HepG2 (cell line): ENCODE measurements around the gene MXD1. TPM values are rescaled to one million over a fixed set of nuclear protein-coding genes. Genes with fewer than 3 reads are reported as not detected.

Experiments used
- CREB1 ChIP-seq, 2 experiments: fragments of 450-650 bp in 1 of 2; IDR thresholded peaks; 2 replicates each; pipeline ENCODE4 v1.6.1; 2016 to 2017; ENCODE audit warnings: control low read depth in 1 of 2, mild to moderate bottlenecking in 1 of 2, missing compliant biosample characterization in 1 of 2, missing genetic modification characterization in 1 of 2
- ELF3 ChIP-seq: IDR thresholded peaks from 2 replicates; pipeline ENCODE4 v1.6.1; 2016; ENCODE audit warnings: missing genetic modification reagents, missing compliant biosample characterization
- FOXP1 ChIP-seq, 2 experiments: fragments of 450-650 bp in 1 of 2; IDR thresholded peaks; 2 replicates each; pipeline ENCODE4 v1.6.1; 2017 to 2018; ENCODE audit warnings: antibody characterized with exemption in 1 of 2
- GATA4 ChIP-seq: sonication (generic); IDR thresholded peaks from 2 replicates; pipeline ENCODE4 v1.6.1; 2016; ENCODE audit warnings: antibody characterized with exemption, low read depth, borderline replicate concordance
- KMT2B ChIP-seq: IDR thresholded peaks from 2 replicates; pipeline ENCODE4 v1.6.1; 2016; ENCODE audit warnings: missing genetic modification reagents, missing compliant biosample characterization
- MED1 ChIP-seq: sonication (generic); formaldehyde crosslinking; IDR thresholded peaks from 2 replicates; pipeline ENCODE4 v1.4.0; 2020; ENCODE audit warnings: missing genetic modification reagents
- MEF2D ChIP-seq: sonication (generic); formaldehyde crosslinking; IDR thresholded peaks from 2 replicates; pipeline ENCODE4 v1.5.1; 2020; ENCODE audit warnings: mild to moderate bottlenecking, missing genetic modification reagents
- MIER3 ChIP-seq: IDR thresholded peaks from 2 replicates; pipeline ENCODE4 v1.6.1; 2016; ENCODE audit warnings: missing compliant biosample characterization, borderline replicate concordance
- RBFOX2 ChIP-seq: fragments of 200-400 bp; formaldehyde crosslinking; IDR thresholded peaks from 2 replicates; pipeline ENCODE4 v1.6.1; 2017; ENCODE audit warnings: low read depth, mild to moderate bottlenecking, low read length
- SMYD3 ChIP-seq: sonication (generic); formaldehyde crosslinking; IDR thresholded peaks from 2 replicates; pipeline ENCODE4 v1.8.1; 2023; ENCODE audit warnings: mild to moderate bottlenecking, missing genetic modification reagents
- SOX5 ChIP-seq: IDR thresholded peaks from 2 replicates; pipeline ENCODE4 v1.6.1; 2016; ENCODE audit warnings: borderline replicate concordance
- TBP ChIP-seq: sonication (generic); formaldehyde crosslinking; IDR thresholded peaks from 2 replicates; pipeline ENCODE4 v1.5.0; 2020; ENCODE audit warnings: missing genetic modification reagents
- ZNF17 ChIP-seq: sonication (generic); formaldehyde crosslinking; IDR thresholded peaks from 2 replicates; pipeline ENCODE4 v1.5.0; 2020; ENCODE audit warnings: mild to moderate bottlenecking, missing genetic modification reagents
- ZNF3 ChIP-seq: IDR thresholded peaks from 2 replicates; pipeline ENCODE4 v1.7.0; 2017; ENCODE audit warnings: inconsistent platforms
- ZNF329 ChIP-seq: sonication (generic); formaldehyde crosslinking; IDR thresholded peaks from 2 replicates; pipeline ENCODE4 v1.9.0; 2021; ENCODE audit warnings: low read depth, mild to moderate bottlenecking, missing genetic modification reagents
- ZNF543 ChIP-seq: sonication (generic); formaldehyde crosslinking; IDR thresholded peaks from 2 replicates; pipeline ENCODE4 v1.4.0; 2020; ENCODE audit warnings: mild to moderate bottlenecking, missing genetic modification reagents
- ZNF781 ChIP-seq: sonication (generic); formaldehyde crosslinking; IDR thresholded peaks from 2 replicates; pipeline ENCODE4 v1.5.1; 2020; ENCODE audit warnings: borderline replicate concordance, mild to moderate bottlenecking, missing genetic modification reagents; ENCODE audit errors: not compliant biosample characterization
- polyA plus RNA-seq, 8 experiments: library from polyadenylated mRNA; depleted of rRNA in 3 of 8; stranded (reverse) in 7 of 8; unstranded in 1 of 8; fragments of >200 nt; fragmentation: Illumina TruSeq in 4 of 8; extraction: Trizol in 4 of 8; gene quantifications; 2 replicates each; pipeline versions ENCODE4 v1.2.1 to v1.2.3, GENCODE V29; 2011 to 2016; ENCODE audit warnings: low read depth in 4 of 8, missing spikeins in 1 of 8, mixed read lengths in 1 of 8; ENCODE audit not compliant: insufficient read depth in 1 of 8
- total RNA-seq, 5 experiments: library from RNA; depleted of rRNA; stranded (reverse); fragments of >200 nt; fragmentation: Illumina TruSeq; extraction: Trizol; gene quantifications; 2 replicates each; pipeline ENCODE4 v1.2.3, GENCODE V29; 2016; ENCODE audit warnings: low read depth in 1 of 5
- TF ChIP-seq, protein P1 (sequence below): sonication (generic); formaldehyde crosslinking; IDR thresholded peaks from 2 replicates; pipeline ENCODE4 v1.4.0; 2020; ENCODE audit warnings: mild to moderate bottlenecking, missing genetic modification reagents, borderline replicate concordance
- TF ChIP-seq, protein P2 (sequence below), 2 experiments: sonication (generic) in 1 of 2; formaldehyde crosslinking in 1 of 2; IDR thresholded peaks; 2 replicates each; pipeline versions ENCODE4 v1.4.0 to v1.6.1; 2018 to 2020; ENCODE audit warnings: missing genetic modification reagents in 2 of 2, borderline replicate concordance in 1 of 2, low read depth in 1 of 2, mild to moderate bottlenecking in 1 of 2, missing biosample characterization in 1 of 2
- TF ChIP-seq, protein P3 (sequence below): sonication (generic); formaldehyde crosslinking; IDR thresholded peaks from 2 replicates; pipeline ENCODE4 v1.8.1; 2023; ENCODE audit warnings: mild to moderate bottlenecking, moderate library complexity, missing genetic modification reagents
- TF ChIP-seq, protein P4 (sequence below): sonication (generic); formaldehyde crosslinking; IDR thresholded peaks from 2 replicates; pipeline ENCODE4 v1.5.0; 2020; ENCODE audit warnings: mild to moderate bottlenecking, missing genetic modification reagents, moderate library complexity

MXD1 gene
- total and polyA plus RNA-seq, 2 of the 13 experiments (the other 11 are each of a cell fraction or from before 2014, with no cell fraction given), result 6.4 to 14.9 TPM

DNA sequence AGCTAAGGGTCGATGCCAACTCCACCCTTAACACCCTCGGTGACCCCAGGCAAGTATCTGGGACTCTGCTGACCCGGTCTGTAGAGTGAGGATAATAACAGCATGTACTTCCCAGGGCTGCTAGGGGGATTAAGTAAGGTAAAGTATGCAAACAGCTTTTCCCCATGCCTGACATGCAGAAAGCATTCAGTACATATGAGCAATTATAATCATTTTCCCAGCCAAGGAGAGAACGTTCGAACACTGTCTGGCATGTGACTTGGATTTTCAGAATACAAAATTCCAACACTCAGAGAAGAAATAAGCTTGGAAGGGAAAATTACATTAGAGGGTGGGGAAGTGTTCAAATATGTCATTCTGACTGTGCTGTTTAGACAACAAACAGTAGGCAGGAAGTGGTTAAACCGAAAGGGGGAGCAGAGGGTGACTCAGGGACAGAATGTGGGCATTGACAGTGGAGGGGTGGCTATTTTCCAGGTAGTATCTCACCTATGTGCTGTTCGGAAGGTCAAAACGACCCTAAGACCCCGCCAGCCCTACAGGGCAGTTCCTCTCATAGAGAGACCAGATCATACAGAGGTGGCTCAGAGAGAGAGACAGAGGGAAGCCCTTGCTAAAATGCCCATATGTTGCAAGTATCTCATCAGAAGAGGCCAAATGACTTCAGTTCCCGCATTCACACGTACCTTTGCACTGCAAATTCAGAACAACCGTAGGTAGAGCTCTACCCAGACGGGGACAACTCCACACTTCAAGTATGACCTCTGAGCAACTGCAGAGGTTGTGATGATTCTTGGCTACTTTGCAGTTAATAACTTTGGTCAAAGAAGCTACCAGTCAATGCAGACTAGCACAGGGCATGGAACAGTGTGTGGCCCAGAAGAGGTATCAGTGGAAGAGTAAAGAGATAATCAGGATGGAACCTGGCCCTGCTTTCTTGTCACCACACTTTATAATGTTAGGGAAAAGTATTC, 31.7 kb downstream of the MXD1 start (continued):
- TF ChIP-seq ELF3 (CRISPR knock-in tag) (peak; percentile 54), MIER3 (peak; percentile 28; the same call in 1 of the 2 replicates), SOX5 (CRISPR knock-in tag) (peak; percentile 24; the same call in 1 of the 2 replicates), MED1 (peak; percentile 49; the same call in 1 of the 2 replicates), ZNF3 (CRISPR knock-in tag) (0 out of 2 replicates have a peak, but pooled peaks have one; percentile 43), RBFOX2 (peak; percentile 69), KMT2B (CRISPR knock-in tag) (peak; percentile 29; the same call in 1 of the 2 replicates), ZNF17 (CRISPR knock-in tag) (no peak), SMYD3 (CRISPR knock-in tag) (0 out of 2 replicates have a peak, but pooled peaks have one; percentile 49), CREB1 (IDR thresholded peaks at IDR 0.05) (no peak), CREB1 (CRISPR knock-in tag; IDR thresholded peaks at IDR 0.05) (0 out of 2 replicates have a peak, but pooled peaks have one; percentile 29), GATA4 (0 out of 2 replicates have a peak, but pooled peaks have one; percentile 15), ZNF329 (CRISPR knock-in tag) (0 out of 2 replicates have a peak, but pooled peaks have one; percentile 48), TBP (CRISPR knock-in tag) (no peak), ZNF781 (CRISPR knock-in tag) (peak; percentile 48), FOXP1 (IDR thresholded peaks at IDR 0.05) (no peak), FOXP1 (CRISPR knock-in tag; IDR thresholded peaks at IDR 0.05) (peak; percentile 78), MEF2D (0 out of 2 replicates have a peak, but pooled peaks have one; percentile 23), ZNF543 (CRISPR knock-in tag) (0 out of 2 replicates have a peak, but pooled peaks have one; percentile 28)
- TF ChIP-seq, protein P1, sequence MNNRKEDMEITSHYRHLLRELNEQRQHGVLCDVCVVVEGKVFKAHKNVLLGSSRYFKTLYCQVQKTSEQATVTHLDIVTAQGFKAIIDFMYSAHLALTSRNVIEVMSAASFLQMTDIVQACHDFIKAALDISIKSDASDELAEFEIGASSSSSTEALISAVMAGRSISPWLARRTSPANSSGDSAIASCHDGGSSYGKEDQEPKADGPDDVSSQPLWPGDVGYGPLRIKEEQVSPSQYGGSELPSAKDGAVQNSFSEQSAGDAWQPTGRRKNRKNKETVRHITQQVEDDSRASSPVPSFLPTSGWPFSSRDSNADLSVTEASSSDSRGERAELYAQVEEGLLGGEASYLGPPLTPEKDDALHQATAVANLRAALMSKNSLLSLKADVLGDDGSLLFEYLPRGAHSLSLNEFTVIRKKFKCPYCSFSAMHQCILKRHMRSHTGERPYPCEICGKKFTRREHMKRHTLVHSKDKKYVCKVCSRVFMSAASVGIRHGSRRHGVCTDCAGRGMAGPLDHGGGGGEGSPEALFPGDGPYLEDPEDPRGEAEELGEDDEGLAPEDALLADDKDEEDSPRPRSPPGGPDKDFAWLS (CRISPR knock-in tag), result no peak
- TF ChIP-seq, protein P2, sequence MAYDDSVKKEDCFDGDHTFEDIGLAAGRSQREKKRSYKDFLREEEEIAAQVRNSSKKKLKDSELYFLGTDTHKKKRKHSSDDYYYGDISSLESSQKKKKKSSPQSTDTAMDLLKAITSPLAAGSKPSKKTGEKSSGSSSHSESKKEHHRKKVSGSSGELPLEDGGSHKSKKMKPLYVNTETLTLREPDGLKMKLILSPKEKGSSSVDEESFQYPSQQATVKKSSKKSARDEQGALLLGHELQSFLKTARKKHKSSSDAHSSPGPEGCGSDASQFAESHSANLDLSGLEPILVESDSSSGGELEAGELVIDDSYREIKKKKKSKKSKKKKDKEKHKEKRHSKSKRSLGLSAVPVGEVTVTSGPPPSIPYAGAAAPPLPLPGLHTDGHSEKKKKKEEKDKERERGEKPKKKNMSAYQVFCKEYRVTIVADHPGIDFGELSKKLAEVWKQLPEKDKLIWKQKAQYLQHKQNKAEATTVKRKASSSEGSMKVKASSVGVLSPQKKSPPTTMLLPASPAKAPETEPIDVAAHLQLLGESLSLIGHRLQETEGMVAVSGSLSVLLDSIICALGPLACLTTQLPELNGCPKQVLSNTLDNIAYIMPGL (CRISPR knock-in tag; IDR thresholded peaks at IDR 0.05; ENCODE audit: borderline replicate concordance in 1 of 2, low read depth in 1 of 2), result 0 out of 4 replicates have a peak, but pooled peaks of 1 of the 2 experiments have one; percentile 17
- TF ChIP-seq, protein P3, sequence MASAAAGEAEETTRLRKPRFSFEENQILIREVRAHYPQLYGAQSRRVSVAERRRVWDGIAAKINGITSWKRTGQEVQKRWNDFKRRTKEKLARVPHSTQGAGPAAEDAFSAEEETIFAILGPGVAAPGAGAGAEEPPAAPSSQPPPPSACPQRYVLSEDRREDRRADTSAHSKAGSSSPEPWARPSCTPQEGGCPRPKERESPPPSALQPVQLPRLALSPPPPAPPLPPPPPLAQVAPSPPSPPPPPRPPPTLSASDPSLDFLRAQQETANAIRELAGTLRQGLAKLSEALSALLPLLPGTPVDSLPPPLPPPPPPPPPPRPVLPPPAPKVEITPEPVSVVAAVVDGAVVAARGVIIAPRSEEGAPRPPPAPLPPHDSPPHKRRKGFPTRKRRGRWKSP (CRISPR knock-in tag), result 0 out of 2 replicates have a peak, but pooled peaks have one; percentile 56
- TF ChIP-seq, protein P4, sequence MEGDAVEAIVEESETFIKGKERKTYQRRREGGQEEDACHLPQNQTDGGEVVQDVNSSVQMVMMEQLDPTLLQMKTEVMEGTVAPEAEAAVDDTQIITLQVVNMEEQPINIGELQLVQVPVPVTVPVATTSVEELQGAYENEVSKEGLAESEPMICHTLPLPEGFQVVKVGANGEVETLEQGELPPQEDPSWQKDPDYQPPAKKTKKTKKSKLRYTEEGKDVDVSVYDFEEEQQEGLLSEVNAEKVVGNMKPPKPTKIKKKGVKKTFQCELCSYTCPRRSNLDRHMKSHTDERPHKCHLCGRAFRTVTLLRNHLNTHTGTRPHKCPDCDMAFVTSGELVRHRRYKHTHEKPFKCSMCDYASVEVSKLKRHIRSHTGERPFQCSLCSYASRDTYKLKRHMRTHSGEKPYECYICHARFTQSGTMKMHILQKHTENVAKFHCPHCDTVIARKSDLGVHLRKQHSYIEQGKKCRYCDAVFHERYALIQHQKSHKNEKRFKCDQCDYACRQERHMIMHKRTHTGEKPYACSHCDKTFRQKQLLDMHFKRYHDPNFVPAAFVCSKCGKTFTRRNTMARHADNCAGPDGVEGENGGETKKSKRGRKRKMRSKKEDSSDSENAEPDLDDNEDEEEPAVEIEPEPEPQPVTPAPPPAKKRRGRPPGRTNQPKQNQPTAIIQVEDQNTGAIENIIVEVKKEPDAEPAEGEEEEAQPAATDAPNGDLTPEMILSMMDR, result 0 out of 2 replicates have a peak, but pooled peaks have one; percentile 7
